Fibroblast of lung (primary cell): Measurements from ENCODE around the gene MRPL9.

Experiments used
- CTCF ChIP-seq, 2 donors: IDR thresholded peaks in 1 of 2; conservative IDR thresholded peaks in 1 of 2; 1 replicate in 1 of 2; 2 replicates in 1 of 2; pipeline ENCODE4 v1.5.1; 2011 to 2012; ENCODE audit warnings: low read length in 2 of 2, control low read depth in 1 of 2, inconsistent platforms in 1 of 2, low read depth in 1 of 2, mild to moderate bottlenecking in 1 of 2
- EZH2 ChIP-seq: IDR thresholded peaks from 2 replicates; pipeline ENCODE4 v1.5.1; 2012; ENCODE audit warnings: low read length, control low read depth, mild to moderate bottlenecking; ENCODE audit errors: missing control alignments

- TF ChIP-seq CTCF (conservative IDR thresholded peaks at IDR 0.05 in 1 of 2, IDR thresholded peaks at IDR 0.05 in 1 of 2; ENCODE audit: low read depth in 1 of 2, low read length in 2 of 2) (no peak), EZH2 (peak; percentile 20)
Measured at GRCh38 chr1:151720554-151720953, 42.7 kb downstream of the MRPL9 start.
